RWPE2 (cell line): ENCODE measurements around the gene NID2.

Experiments used
- ATAC-seq: fragments of 200-7000 bp; cut with Tn5 transposase; 3 replicates; pipeline ENCODE4 v1.9.1; 2021; ENCODE audit warnings: low read depth
- DNase-seq: peaks from one replicate; pipeline ENCODE4 v3.0.0-alpha.2; 2020; ENCODE audit warnings: low spot score
- H3K27ac ChIP-seq: fragments of 450-650 bp; 2 replicates; pipeline ENCODE4 v1.5.1; 2017; ENCODE audit warnings: mild to moderate bottlenecking; ENCODE audit not compliant: poor library complexity, severe bottlenecking
- H3K27me3 ChIP-seq: fragments of 250-450 bp; sonication (Bioruptor Pico); 2 replicates; pipeline ENCODE4 v1.5.1; 2021; ENCODE audit warnings: mild to moderate bottlenecking, moderate library complexity; ENCODE audit not compliant: insufficient read depth, poor library complexity, severe bottlenecking
- H3K36me3 ChIP-seq: fragments of 250-450 bp; sonication (Bioruptor Pico); 2 replicates; pipeline ENCODE4 v1.5.1; 2020; ENCODE audit warnings: low read depth, mild to moderate bottlenecking, moderate library complexity
- H3K4me1 ChIP-seq: fragments of 250-450 bp; sonication (Bioruptor Pico); 2 replicates; pipeline ENCODE4 v1.5.1; 2021; ENCODE audit warnings: mild to moderate bottlenecking, moderate library complexity; ENCODE audit not compliant: insufficient read depth, poor library complexity, severe bottlenecking
- H3K4me3 ChIP-seq: fragments of 250-450 bp; sonication (Bioruptor Pico); 2 replicates; pipeline ENCODE4 v1.5.1; 2021; ENCODE audit warnings: mild to moderate bottlenecking, moderate library complexity; ENCODE audit not compliant: severe bottlenecking
- H3K9me3 ChIP-seq: fragments of 250-450 bp; sonication (Bioruptor Pico); 2 replicates; pipeline ENCODE4 v1.5.1; 2021; ENCODE audit warnings: mild to moderate bottlenecking, moderate library complexity; ENCODE audit not compliant: severe bottlenecking
- TF ChIP-seq, protein P1 (sequence below): fragments of 450-650 bp; IDR thresholded peaks from one replicate; pipeline ENCODE4 v1.5.1; 2017; ENCODE audit warnings: mild to moderate bottlenecking, moderate library complexity; ENCODE audit not compliant: poor library complexity, severe bottlenecking

NID2 gene

DNA sequence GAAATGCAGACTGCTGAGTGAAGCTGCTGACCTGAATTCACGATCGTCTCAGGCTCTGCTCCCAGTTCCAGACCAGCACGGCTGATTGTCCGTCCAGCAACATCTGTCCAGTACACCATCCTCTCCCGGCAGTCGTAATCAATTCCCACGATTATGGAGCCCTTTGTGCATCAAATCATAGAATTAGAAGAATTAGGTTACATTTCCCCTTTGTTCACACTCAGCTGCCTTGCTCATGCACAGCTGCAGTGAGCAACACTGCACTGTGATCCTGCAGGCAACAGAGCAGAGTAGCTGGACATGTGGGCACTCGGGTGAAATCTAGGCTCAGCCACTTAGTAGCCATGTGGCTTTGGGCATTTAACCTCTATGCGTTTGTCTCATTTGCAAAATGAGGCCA lies 57.3 kb downstream of the NID2 start:
- H3K27me3 ChIP-seq = no peaks in the 10 kb centered on the region
- H3K9me3 ChIP-seq = no peaks in the 10 kb centered on the region
- H3K36me3 ChIP-seq = peaks cover 50% of the 10 kb centered on the region
- no peak overlapping the region for H3K4me3 ChIP-seq
- DNase-seq (no peak), ATAC-seq (no peak)
- no peak overlapping the region for H3K27ac ChIP-seq
- TF ChIP-seq, protein P1, sequence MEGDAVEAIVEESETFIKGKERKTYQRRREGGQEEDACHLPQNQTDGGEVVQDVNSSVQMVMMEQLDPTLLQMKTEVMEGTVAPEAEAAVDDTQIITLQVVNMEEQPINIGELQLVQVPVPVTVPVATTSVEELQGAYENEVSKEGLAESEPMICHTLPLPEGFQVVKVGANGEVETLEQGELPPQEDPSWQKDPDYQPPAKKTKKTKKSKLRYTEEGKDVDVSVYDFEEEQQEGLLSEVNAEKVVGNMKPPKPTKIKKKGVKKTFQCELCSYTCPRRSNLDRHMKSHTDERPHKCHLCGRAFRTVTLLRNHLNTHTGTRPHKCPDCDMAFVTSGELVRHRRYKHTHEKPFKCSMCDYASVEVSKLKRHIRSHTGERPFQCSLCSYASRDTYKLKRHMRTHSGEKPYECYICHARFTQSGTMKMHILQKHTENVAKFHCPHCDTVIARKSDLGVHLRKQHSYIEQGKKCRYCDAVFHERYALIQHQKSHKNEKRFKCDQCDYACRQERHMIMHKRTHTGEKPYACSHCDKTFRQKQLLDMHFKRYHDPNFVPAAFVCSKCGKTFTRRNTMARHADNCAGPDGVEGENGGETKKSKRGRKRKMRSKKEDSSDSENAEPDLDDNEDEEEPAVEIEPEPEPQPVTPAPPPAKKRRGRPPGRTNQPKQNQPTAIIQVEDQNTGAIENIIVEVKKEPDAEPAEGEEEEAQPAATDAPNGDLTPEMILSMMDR = no peak
- no peaks in the 10 kb centered on the region for H3K4me1 ChIP-seq

DNA sequence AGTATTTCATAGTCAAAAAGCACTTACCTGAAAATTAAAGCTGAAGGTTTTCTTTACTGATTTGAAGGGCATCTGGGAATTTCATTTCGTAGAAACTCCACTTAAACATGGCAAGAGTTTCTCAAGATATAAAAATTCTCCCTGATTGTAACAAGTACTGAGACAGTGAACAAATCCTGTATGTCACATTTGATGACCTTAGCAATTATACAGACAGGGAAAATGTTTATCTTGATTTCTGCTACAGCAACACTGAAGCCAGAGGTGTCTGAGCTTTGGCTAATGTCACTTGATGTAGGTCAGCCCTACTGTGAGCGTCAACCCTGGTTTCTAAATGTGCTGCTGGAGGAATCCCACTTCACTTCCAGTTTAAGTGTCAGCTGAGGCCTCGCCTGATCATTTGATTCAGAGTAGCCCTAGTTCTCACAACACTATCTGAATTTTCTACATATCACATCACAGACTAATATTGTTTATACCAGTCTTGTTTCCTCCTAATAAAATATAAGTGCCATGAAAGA lies 58.6 kb downstream of the NID2 start:
- ATAC-seq = no peak
- Histone ChIP-seq H3K9me3 (no peaks in the 10 kb centered on the region), H3K27me3 (no peaks in the 10 kb centered on the region), H3K36me3 (peaks cover 63% of the 10 kb centered on the region), H3K27ac (no peak overlapping the region), H3K4me3 (no peak overlapping the region), H3K4me1 (no peaks in the 10 kb centered on the region)
- TF ChIP-seq, protein P1 = no peak
- DNase-seq = no peak

DNA sequence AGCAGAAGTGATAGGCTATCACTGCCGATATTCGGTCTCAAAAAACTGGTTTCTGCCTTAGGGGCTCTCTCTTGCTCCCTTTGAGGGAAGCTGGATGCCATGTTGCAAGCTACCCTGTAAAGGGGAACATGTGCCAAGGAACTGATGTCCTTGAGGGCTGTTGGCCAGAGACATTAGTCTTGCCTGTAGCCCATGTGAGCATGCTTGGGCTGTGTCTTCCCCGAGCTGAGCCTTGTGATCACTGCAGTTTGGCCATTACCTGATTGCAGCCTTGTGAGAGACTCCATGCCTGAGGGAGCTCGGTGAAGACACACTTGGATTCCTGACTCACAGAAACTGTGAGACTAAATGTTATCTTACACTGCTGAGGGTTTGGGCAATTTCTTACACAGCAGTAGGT lies 60.7 kb downstream of the NID2 start:
- ATAC-seq = no peak
- Histone ChIP-seq H3K36me3 (peaks cover 84% of the 10 kb centered on the region), H3K4me1 (no peaks in the 10 kb centered on the region), H3K9me3 (no peaks in the 10 kb centered on the region), H3K27ac (no peak overlapping the region), H3K27me3 (no peaks in the 10 kb centered on the region), H3K4me3 (no peak overlapping the region)
- TF ChIP-seq, protein P1 = no peak
- no peak for DNase-seq

DNA sequence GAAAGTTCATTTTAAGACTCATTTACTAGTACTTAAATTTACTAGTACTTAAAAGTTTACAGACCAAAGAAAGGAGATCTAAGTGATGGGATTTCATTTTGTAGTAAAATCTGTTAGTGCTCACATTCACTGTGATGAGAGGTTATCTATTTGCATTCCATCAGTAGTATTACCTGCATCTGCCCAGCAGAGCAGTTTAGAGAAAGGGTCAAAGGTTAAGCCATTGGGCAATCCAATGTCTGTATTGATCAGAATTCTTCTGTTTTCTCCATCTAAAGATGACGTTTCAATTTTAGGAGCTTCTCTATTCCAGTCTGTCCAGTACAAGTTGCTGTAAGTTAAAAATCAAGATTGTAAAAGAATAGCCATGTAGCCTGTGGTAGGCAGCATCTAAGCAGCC lies 61.2 kb downstream of the NID2 start:
- DNase-seq = no peak
- H3K4me1 ChIP-seq = no peaks in the 10 kb centered on the region
- no peak for ATAC-seq
- no peak overlapping the region for H3K27ac ChIP-seq
- H3K27me3 ChIP-seq = no peaks in the 10 kb centered on the region
- peaks cover 89% of the 10 kb centered on the region for H3K36me3 ChIP-seq
- no peak overlapping the region for H3K4me3 ChIP-seq
- TF ChIP-seq, protein P1 = no peak
- no peaks in the 10 kb centered on the region for H3K9me3 ChIP-seq

DNA sequence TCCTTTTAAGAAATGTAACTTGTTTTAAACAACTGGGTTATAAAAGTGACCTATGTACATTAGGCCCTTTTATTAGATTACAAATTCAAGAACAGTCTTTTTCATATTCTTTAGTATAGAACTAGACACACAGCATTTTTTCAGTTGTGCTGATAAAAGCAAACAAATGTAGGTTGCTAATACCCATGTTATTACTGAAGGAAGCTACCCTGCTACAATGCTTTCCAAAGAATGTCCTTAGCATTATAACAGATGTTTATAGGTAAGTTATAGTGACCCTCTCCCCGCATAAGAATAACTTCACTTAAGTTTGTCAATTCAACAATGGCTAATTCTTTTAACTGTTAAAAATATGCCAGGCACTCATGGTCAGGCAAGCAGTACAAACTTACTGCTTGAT lies 61.6 kb downstream of the NID2 start:
- no peaks in the 10 kb centered on the region for H3K9me3 ChIP-seq
- TF ChIP-seq, protein P1 = no peak
- H3K27me3 ChIP-seq = no peaks in the 10 kb centered on the region
- peaks cover 93% of the 10 kb centered on the region for H3K36me3 ChIP-seq
- ATAC-seq (no peak), DNase-seq (no peak)
- H3K4me3 ChIP-seq = no peak overlapping the region
- no peaks in the 10 kb centered on the region for H3K4me1 ChIP-seq
- no peak overlapping the region for H3K27ac ChIP-seq
